GM12873 (cell line): ENCODE measurements around the gene STARD5.

ENCODE experiments used
- TF ChIP-seq, protein P1 (sequence below): IDR thresholded peaks from 2 replicates; pipeline ENCODE4 v1.5.1; 2012; ENCODE audit warnings: low read depth, mild to moderate bottlenecking, moderate library complexity, low read length, control low read depth; ENCODE audit not compliant: insufficient read depth; ENCODE audit errors: missing control alignments

STARD5 gene

DNA sequence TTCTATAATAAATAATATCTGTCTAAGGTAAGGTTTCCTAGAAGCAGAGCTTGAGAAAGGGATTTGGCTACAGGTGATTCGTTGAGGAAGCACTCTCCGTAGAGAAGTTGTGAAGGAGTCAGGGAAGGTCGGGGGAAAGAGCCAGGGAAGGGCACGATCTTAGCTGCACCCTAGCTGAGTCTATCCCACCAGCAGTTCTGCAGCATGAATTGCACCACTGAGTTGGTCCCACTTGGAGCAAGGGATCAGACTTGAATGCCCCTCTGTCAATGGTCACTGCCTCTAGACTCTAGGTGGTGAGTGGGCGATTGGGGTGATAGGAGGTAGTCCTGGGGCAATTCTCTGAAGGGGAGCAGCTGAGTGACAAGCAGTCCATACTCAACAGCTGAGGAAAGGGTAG lies 36.5 kb upstream of the STARD5 start:
- TF ChIP-seq, protein P1, sequence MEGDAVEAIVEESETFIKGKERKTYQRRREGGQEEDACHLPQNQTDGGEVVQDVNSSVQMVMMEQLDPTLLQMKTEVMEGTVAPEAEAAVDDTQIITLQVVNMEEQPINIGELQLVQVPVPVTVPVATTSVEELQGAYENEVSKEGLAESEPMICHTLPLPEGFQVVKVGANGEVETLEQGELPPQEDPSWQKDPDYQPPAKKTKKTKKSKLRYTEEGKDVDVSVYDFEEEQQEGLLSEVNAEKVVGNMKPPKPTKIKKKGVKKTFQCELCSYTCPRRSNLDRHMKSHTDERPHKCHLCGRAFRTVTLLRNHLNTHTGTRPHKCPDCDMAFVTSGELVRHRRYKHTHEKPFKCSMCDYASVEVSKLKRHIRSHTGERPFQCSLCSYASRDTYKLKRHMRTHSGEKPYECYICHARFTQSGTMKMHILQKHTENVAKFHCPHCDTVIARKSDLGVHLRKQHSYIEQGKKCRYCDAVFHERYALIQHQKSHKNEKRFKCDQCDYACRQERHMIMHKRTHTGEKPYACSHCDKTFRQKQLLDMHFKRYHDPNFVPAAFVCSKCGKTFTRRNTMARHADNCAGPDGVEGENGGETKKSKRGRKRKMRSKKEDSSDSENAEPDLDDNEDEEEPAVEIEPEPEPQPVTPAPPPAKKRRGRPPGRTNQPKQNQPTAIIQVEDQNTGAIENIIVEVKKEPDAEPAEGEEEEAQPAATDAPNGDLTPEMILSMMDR, result no peak

DNA sequence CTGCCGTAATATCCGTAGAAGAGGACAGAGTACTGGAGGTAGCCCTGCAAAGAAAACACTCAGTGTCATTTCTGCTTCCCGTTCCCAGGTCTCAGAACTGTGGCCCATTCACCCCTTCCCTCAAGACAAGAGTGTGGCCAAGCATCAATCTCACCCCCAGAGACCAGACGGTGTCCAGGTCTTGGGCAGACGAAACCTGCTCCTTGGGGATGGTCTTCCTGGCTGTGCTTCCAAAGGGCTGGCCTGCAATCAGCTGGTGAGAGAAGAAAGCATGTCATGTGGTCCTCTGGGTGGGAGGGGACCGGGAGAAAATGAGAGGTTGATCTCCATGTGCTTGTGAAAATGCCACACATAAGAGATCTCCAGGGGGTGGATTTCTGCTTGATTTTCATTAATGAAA lies 34.3 kb upstream of the STARD5 start:
- TF ChIP-seq, protein P1, result no peak

DNA sequence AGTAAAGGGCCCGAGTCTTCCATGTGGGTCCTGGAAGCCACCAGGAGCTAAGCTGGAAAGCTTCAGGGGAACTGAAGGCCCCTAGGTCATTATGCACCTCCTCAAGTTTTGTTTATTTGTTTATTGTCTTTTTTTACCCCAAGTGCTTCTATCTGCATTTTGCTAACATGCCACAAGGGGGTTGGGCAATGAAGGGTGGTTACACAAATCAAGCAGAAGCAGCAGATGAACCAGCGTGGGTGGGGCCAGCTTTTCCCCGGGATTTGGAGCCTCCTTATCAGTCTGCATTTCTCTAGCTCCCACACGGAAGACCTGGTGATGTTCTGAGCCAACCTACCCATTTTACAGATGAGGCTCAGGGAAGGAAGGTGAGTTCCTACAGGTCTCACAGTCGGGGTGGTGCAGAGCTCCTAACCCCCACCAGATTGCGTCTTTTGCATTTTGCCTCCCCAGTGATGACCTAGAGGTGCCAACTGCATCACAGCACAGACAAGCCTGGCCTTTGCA lies 33.3 kb upstream of the STARD5 start:
- TF ChIP-seq, protein P1, result peak; percentile 33

DNA sequence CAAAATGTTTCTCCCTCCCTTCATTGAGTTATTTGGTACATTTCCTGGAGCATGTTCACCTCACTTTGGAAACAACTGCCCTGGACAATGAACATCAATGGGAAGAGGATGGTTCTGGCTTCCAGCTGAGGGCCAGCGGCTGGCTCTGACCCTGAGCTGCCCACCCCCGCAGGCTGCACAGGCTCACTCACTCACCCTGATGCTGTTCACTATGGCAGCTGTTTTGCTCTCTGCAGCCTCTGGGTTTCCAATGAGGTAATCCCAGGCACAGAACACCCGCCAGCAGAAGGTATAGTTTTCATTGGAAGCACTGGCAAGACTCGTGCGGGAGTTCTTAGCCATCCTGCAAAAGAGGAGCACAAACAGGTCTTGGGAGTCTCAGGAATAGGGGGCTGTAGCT lies 32.3 kb upstream of the STARD5 start:
- TF ChIP-seq, protein P1, result no peak

DNA sequence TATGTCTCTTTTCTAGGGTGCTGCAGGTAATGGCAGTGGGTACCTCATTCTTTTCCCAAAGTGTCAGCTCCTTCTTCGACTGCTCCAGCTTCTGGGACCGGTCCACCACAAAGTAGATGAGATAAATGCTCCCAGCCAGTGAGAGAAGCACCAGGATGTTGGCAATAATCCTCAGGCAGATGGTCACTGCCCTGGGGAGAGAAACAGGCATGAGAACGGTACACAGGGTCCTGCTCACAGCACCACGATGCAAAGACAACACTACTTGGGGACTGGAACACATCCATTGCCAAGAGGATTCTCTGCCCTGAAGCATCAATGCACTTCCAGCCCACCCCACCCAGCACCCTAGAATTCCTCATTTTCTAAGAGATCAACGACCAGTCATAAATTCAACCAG lies 27.7 kb upstream of the STARD5 start:
- TF ChIP-seq, protein P1, result no peak

DNA sequence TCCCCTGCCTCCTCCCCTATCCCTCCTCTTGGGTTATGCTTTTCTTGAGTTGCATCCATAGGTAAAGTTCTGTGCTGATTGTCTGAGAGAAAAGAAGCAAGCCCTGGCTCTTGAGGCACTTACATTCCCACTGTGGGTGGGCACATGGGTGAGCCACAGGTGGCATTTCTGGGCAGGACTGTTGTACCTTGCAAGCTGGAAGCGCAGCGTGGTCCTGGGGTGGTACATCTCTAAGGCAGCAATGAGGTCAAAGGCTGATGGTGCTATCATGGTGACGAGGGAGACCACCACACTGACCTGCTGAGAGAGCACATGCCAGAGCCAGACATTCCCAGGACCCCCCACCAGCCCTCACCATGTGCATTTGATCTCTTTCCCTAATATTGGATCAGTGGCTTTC lies 25.3 kb upstream of the STARD5 start:
- TF ChIP-seq, protein P1, result no peak

DNA sequence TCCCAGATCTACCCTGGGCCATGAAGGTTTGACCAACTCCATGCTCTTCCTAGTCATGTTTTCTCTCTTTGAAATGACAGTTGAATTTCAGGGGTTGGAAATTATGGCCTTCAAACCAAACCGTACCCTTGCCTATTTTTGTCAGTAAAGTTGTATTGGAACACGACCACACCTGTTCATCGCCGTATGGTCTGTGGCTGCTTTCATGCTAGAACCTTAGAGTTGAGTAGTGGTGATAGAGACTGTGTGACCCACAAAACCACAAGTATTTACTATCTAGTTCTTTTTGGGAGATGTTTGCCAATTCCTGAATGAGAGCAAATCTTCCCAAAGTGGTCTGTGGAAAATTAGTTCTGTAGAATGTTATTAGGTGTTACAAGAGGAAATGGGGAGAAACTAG lies 24.0 kb upstream of the STARD5 start:
- TF ChIP-seq, protein P1, result no peak
